OCI-M2 (cell line): ENCODE measurements around the gene F12.
A peak's percentile ranks its signal among the peaks of the same experiment; 100 is the strongest.
"Not testable (repeated sequence)": the region's sequence is repeated elsewhere in the genome, so short reads cannot be mapped to it uniquely, and the experiment has no call there.

Experiments used
- DNase-seq: peaks from one replicate; lab custom pipeline; 2025; ENCODE audit not compliant: unreplicated experiment; lab: John Stamatoyannopoulos, UW

The F12 gene

GRCh38 chr5:177432839-177433657 lies 23.7 kb upstream of the F12 start:
- no peak for DNase-seq

- DNase-seq, result no peak
Observed at GRCh38 chr5:177432143-177432838, 22.9 kb upstream of the F12 start.

- DNase-seq, result no peak
Observed at GRCh38 chr5:177431317-177432142, 22.2 kb upstream of the F12 start.

- DNase-seq, result no peak
Observed at GRCh38 chr5:177430972-177431316, 21.6 kb upstream of the F12 start.

GRCh38 chr5:177430140-177430951 lies 21.0 kb upstream of the F12 start:
- no peak for DNase-seq

GRCh38 chr5:177429248-177430040 lies 20.1 kb upstream of the F12 start:
- no peak for DNase-seq

- DNase-seq, result no peak
Observed at GRCh38 chr5:177428574-177429217, 19.3 kb upstream of the F12 start.

GRCh38 chr5:177427919-177428573 lies 18.7 kb upstream of the F12 start:
- no peak for DNase-seq

GRCh38 chr5:177427211-177427822 lies 18.0 kb upstream of the F12 start:
- DNase-seq, result no peak

- no peak for DNase-seq
Observed at GRCh38 chr5:177426566-177427210, 17.3 kb upstream of the F12 start, which contains the start of gene GRK6. Gene GRK6 (plus strand): TSS chr5:177426676. CDS start chr5:177426846, 170 bp downstream.

- peak; percentile 96 for DNase-seq
Observed at GRCh38 chr5:177425801-177426565, 16.6 kb upstream of the F12 start.

GRCh38 chr5:177425196-177425800 lies 15.9 kb upstream of the F12 start:
- DNase-seq, result no peak

GRCh38 chr5:177423671-177424070 lies 14.3 kb upstream of the F12 start:
- no peak for DNase-seq

- no peak for DNase-seq
Observed at GRCh38 chr5:177421062-177421798, 11.9 kb upstream of the F12 start.

GRCh38 chr5:177420472-177420871 lies 11.1 kb upstream of the F12 start:
- not testable (repeated sequence) for DNase-seq

GRCh38 chr5:177419046-177419445 lies 9.7 kb upstream of the F12 start:
- DNase-seq, result no peak
